Measurements from ENCODE around the gene CORO6. TPM values are rescaled to one million over a fixed set of nuclear protein-coding genes. Genes with fewer than 3 reads are reported as not detected.

CORO6 gene
- total RNA-seq, 4 donors from 2014 or later = 2.0 to 39.9 (median 6.5) TPM

GRCh38 chr17:29617125-29617480 is 5.6 kb downstream of the CORO6 start:
- TF ChIP-seq POLR2A (IDR thresholded peaks at IDR 0.05) (peak in 1 of 4 donors; percentile 39), CTCF (IDR thresholded peaks at IDR 0.05) (peak; percentile 58 to 85 (median 74))
- Histone ChIP-seq H3K36me3 (no peaks in the 10 kb centered on the region), H3K9me3 (no peaks in the 10 kb centered on the region), H3K4me1 (peaks cover 48 to 93% (median 57%) of the 10 kb centered on the region in 3 donors), H3K4me3 (peak overlapping the region; percentile 33 to 65 (median 42)), H3K27ac (peak overlapping the region; percentile 63 to 75 (median 70)), H3K27me3 (peaks cover 0 to 37% (median 0%) of the 10 kb centered on the region in 4 donors)
- DNase-seq = peak; percentile 44
- intact Hi-C loops (cut with DNase I) = loop anchor here (10.0 kb wide), 1 partner anchor 158 kb away; no protein-coding TSS in a partner anchor
- WGBS, 2 donors = 0% methylated on average over 2 of the region's 16 CpGs; no CpG with 5 or more reads in 1 of the 2 donors

GRCh38 chr17:29616300-29617048 is 6.2 kb downstream of the CORO6 start:
- intact Hi-C loops (cut with DNase I) = loop anchor here (10.0 kb wide), 1 partner anchor 158 kb away; no protein-coding TSS in a partner anchor
- 23 to 44% methylated on average over 8 to 28 of the region's 32 CpGs for WGBS, 2 donors
- Histone ChIP-seq H3K9me3 (no peaks in the 10 kb centered on the region), H3K4me1 (peaks cover 46 to 87% (median 57%) of the 10 kb centered on the region in 3 donors), H3K4me3 (peak overlapping the region; percentile 12 to 65 (median 42)), H3K36me3 (no peaks in the 10 kb centered on the region), H3K27me3 (peaks cover 0 to 35% (median 0%) of the 10 kb centered on the region in 4 donors), H3K27ac (peak overlapping the region in 3 of 4 donors; percentile 48 to 81 (median 71))
- TF ChIP-seq CTCF (IDR thresholded peaks at IDR 0.05) (no peak), POLR2A (IDR thresholded peaks at IDR 0.05) (no peak)
- DNase-seq = no peak

- no peaks in the 10 kb centered on the region for H3K9me3 ChIP-seq
- TF ChIP-seq CTCF (IDR thresholded peaks at IDR 0.05) = peak in 1 of 6 experiments; percentile 13
- TF ChIP-seq POLR2A (IDR thresholded peaks at IDR 0.05) = peak in 2 of 4 donors; percentile 46 to 69
- peak overlapping the region; percentile 12 to 65 (median 42) for H3K4me3 ChIP-seq
- H3K27me3 ChIP-seq = peaks cover 0 to 35% (median 0%) of the 10 kb centered on the region in 4 donors
- H3K36me3 ChIP-seq = no peaks in the 10 kb centered on the region
- 9 to 17% methylated on average over 6 to 25 of the region's 74 CpGs for WGBS, 2 donors
- peak overlapping the region; percentile 44 to 81 (median 60) for H3K27ac ChIP-seq
- H3K4me1 ChIP-seq = peaks cover 46 to 79% (median 57%) of the 10 kb centered on the region in 3 donors
- intact Hi-C loops (cut with DNase I) = loop anchor here (10.0 kb wide), 1 partner anchor 159 kb away; no protein-coding TSS in a partner anchor
- no peak for DNase-seq
Observed at GRCh38 chr17:29615492-29616299, 7.0 kb downstream of the CORO6 start.

GRCh38 chr17:29615048-29615385 is 7.7 kb downstream of the CORO6 start:
- WGBS, 2 donors = 17 to 29% methylated on average over 10 to 11 of the region's 15 CpGs
- Histone ChIP-seq H3K4me3 (peak overlapping the region; percentile 12 to 65 (median 42)), H3K27ac (peak overlapping the region; percentile 43 to 81 (median 58)), H3K9me3 (no peaks in the 10 kb centered on the region), H3K36me3 (no peaks in the 10 kb centered on the region), H3K4me1 (peaks cover 46 to 74% (median 57%) of the 10 kb centered on the region in 3 donors), H3K27me3 (peaks cover 0 to 35% (median 0%) of the 10 kb centered on the region in 4 donors)
- intact Hi-C loops (cut with DNase I) = loop anchor here (10.0 kb wide), 1 partner anchor 160 kb away; no protein-coding TSS in a partner anchor
- DNase-seq = no peak
- peak in 1 of 6 experiments; percentile 22 for TF ChIP-seq CTCF (IDR thresholded peaks at IDR 0.05)
- TF ChIP-seq POLR2A (IDR thresholded peaks at IDR 0.05) = no peak
